IPS DF 6.9 (cell line): ENCODE results near the gene HSD3B2.

ENCODE experiments used
- DNase-seq: peaks from one replicate; pipeline ENCODE4 v3.0.0-alpha.2; 2013; ENCODE audit warnings: low read depth, low spot score
- H3K27ac ChIP-seq: one replicate; pipeline ENCODE4 v1.5.1; 2013; ENCODE audit warnings: low read length, control low read depth
- H3K27me3 ChIP-seq: 2 replicates; pipeline ENCODE4 v1.6.1; 2013; ENCODE audit warnings: mild to moderate bottlenecking, low read length; ENCODE audit not compliant: control insufficient read depth, insufficient read depth
- H3K36me3 ChIP-seq: 2 replicates; pipeline ENCODE4 v1.6.1; 2013; ENCODE audit warnings: low read length; ENCODE audit not compliant: control insufficient read depth, insufficient read depth
- H3K4me1 ChIP-seq: 2 replicates; pipeline ENCODE4 v1.6.1; 2013; ENCODE audit warnings: low read length; ENCODE audit not compliant: control insufficient read depth, insufficient read depth
- H3K4me3 ChIP-seq: 2 replicates; pipeline ENCODE4 v1.5.1; 2013; ENCODE audit warnings: mild to moderate bottlenecking, low read length
- H3K9me3 ChIP-seq: 2 replicates; pipeline ENCODE4 v1.6.1; 2013; ENCODE audit warnings: low read length, inconsistent platforms; ENCODE audit not compliant: control insufficient read depth, insufficient read depth
- WGBS: extraction: QIAGEN DNeasy Blood & Tissue Kit; methylation state at CpG from one replicate; pipeline ENCODE4 v1.1.7; 2013; ENCODE audit warnings: mixed read lengths, missing lambda C conversion rate; ENCODE audit not compliant: insufficient read length, insufficient coverage; 5-methylcytosine and 5-hydroxymethylcytosine counted together

The HSD3B2 gene

GRCh38 chr1:119471566-119471965 is 56.6 kb downstream of the HSD3B2 start:
- Histone ChIP-seq H3K27me3 (no peaks in the 10 kb centered on the region), H3K36me3 (no peaks in the 10 kb centered on the region)

GRCh38 chr1:119472080-119472818 is 57.3 kb downstream of the HSD3B2 start:
- Histone ChIP-seq H3K27ac (no peak overlapping the region), H3K36me3 (no peaks in the 10 kb centered on the region), H3K9me3 (no peaks in the 10 kb centered on the region), H3K4me3 (no peak overlapping the region), H3K4me1 (no peaks in the 10 kb centered on the region), H3K27me3 (no peaks in the 10 kb centered on the region)
- DNase-seq = no peak
- WGBS = no CpG with 5 or more reads among the region's 5 CpGs

More at GRCh38 chr1:119471566-119471965, 56.6 kb downstream of the HSD3B2 start:
- no peaks in the 10 kb centered on the region for H3K9me3 ChIP-seq
- no CpG with 5 or more reads among the region's 5 CpGs for WGBS
- no peak overlapping the region for H3K4me3 ChIP-seq
- no peaks in the 10 kb centered on the region for H3K4me1 ChIP-seq
- no peak for DNase-seq
- no peak overlapping the region for H3K27ac ChIP-seq
